ENCODE measurements around the gene ZNF618. TPM values are rescaled to one million over a fixed set of nuclear protein-coding genes. Genes with fewer than 3 reads are reported as not detected.

Gene ZNF618
- total RNA-seq, 2 donors from 2014 or later, result 0.60 to 1.7 TPM

Other genes starting within 250 kb of the ZNF618 start
- not detected for gene AMBP, start 202.0 kb downstream of the ZNF618 start, total RNA-seq
- gene KIF12, start 223.0 kb downstream of the ZNF618 start, total RNA-seq, result not detected

Measured in T-helper 17 cell (primary cell).